BE2C (cell line): ENCODE data around the gene PUS7L.

Source experiments
- DNase-seq: peaks from one replicate; pipeline ENCODE4 v3.0.0-alpha.2; 2020
- H3K27me3 ChIP-seq: fragments of 250-450 bp; sonication (Bioruptor Pico); 2 replicates; pipeline ENCODE4 v1.5.1; 2020; ENCODE audit warnings: mild to moderate bottlenecking
- H3K36me3 ChIP-seq: fragments of 250-450 bp; sonication (Bioruptor Pico); 2 replicates; pipeline ENCODE4 v1.5.1; 2020; ENCODE audit warnings: mild to moderate bottlenecking
- H3K4me1 ChIP-seq: fragments of 250-450 bp; sonication (Bioruptor Pico); 2 replicates; pipeline ENCODE4 v1.5.1; 2020
- H3K4me3 ChIP-seq: 2 replicates; pipeline ENCODE4 v1.5.1; 2011; ENCODE audit warnings: low read depth, low read length
- H3K9me3 ChIP-seq: fragments of 250-450 bp; sonication (Bioruptor Pico); 2 replicates; pipeline ENCODE4 v1.5.1; 2020
- TF ChIP-seq, protein P1 (sequence below): IDR thresholded peaks from 2 replicates; pipeline ENCODE4 v1.5.1; 2012; ENCODE audit warnings: mild to moderate bottlenecking, low read depth, low read length

PUS7L gene

DNA sequence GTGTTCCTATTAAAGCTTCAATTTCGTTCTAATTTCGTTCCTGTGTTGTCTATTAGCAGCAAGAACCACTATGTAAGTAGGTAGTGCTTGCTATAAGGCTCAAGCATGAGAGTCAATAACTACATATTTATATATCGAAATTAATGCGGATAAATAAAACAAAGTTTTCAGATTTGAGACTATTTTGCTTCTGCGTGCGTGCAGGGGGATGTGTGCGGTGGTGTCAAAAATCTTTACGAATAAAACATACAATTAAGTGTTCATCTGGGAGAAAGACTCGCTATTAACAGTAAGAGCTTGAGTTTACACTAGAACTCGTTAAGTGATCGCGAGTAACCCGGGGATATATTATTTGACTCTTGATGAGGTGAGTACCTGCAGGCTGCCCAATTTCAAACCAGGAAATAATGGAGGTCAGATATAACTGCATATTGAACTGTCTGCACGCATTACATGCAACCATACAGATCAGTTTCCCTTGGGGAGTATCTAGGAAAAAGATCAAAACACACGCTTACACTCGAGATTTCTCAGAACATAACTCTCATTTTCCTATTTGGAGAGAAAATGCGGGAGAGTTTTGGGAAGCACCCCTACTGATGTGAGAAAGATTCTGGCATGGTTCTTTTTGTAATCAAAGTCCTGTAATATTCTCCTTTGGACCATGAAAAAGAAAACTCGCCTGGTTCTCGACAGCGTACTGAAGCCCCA, 46.7 kb upstream of the PUS7L start:
- Histone ChIP-seq H3K36me3 (no peaks in the 10 kb centered on the region; the same call in 1 of the 2 replicates), H3K27me3 (no peaks in the 10 kb centered on the region), H3K4me1 (no peaks in the 10 kb centered on the region), H3K9me3 (no peaks in the 10 kb centered on the region), H3K4me3 (peak overlapping the region; percentile 95)
- TF ChIP-seq, protein P1, sequence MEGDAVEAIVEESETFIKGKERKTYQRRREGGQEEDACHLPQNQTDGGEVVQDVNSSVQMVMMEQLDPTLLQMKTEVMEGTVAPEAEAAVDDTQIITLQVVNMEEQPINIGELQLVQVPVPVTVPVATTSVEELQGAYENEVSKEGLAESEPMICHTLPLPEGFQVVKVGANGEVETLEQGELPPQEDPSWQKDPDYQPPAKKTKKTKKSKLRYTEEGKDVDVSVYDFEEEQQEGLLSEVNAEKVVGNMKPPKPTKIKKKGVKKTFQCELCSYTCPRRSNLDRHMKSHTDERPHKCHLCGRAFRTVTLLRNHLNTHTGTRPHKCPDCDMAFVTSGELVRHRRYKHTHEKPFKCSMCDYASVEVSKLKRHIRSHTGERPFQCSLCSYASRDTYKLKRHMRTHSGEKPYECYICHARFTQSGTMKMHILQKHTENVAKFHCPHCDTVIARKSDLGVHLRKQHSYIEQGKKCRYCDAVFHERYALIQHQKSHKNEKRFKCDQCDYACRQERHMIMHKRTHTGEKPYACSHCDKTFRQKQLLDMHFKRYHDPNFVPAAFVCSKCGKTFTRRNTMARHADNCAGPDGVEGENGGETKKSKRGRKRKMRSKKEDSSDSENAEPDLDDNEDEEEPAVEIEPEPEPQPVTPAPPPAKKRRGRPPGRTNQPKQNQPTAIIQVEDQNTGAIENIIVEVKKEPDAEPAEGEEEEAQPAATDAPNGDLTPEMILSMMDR: no peak
- DNase-seq: no peak

DNA sequence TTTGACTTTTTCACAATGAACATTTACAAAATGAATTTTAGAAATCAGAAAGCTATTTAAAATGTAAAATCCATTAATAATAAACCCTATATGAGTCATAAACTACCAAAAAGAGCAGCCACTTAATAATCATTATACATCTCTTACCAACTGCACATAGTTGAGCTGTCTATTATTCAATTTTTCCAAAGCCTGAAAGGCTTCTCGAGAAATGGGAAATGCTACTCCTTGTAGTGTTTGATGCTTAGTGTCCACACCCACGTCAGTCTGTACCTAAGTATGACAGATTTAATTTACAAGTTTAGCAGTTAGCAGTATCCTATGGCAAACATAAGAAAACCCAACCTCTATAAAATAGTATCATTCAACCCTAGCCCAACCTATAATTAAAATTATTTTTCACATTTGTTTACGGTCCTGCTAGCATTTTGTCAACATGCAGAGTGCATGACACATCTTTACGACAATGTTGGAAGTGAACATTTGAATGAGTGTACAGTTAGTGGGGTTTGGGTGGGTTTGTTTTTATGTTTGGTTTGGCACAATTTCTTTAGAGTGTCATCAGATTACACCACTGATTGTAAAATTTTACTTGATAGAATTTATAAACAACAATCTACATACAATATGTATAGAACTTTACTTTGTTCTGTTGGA, 39.1 kb upstream of the PUS7L start:
- TF ChIP-seq, protein P1: no peak
- peaks cover 44% of the 10 kb centered on the region for H3K36me3 ChIP-seq
- no peak for DNase-seq
- H3K9me3 ChIP-seq: no peaks in the 10 kb centered on the region
- H3K27me3 ChIP-seq: no peaks in the 10 kb centered on the region
- no peak overlapping the region for H3K4me3 ChIP-seq
- H3K4me1 ChIP-seq: no peaks in the 10 kb centered on the region

DNA sequence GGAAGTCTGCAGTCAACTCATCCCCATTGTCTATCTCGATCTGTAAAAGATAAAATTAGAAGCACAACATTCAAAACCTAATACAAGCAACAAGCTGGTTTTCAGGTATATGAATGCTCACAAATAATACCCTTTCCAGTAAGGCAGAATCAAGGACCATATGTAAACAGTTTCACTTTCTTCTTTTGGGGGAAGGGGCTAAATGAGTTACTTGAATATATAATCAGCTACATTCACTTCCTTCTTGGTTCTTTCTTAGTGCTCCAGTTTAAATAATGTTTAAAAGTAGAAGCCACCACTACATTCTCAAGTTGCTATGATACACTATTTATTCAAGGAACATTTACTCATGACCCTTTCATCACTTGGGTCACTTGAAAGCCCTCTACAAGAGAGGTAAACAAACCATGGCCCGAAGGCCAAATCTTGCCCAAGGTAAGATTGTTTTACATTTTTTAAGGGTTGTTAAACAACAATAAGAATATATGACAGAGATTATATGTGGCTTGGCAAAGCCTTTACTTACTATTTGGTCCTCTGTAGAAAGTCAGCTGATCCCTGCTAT, 37.2 kb upstream of the PUS7L start:
- H3K9me3 ChIP-seq: no peaks in the 10 kb centered on the region
- no peaks in the 10 kb centered on the region for H3K4me1 ChIP-seq
- DNase-seq: no peak
- TF ChIP-seq, protein P1: no peak
- peaks cover 44% of the 10 kb centered on the region for H3K36me3 ChIP-seq
- no peak overlapping the region for H3K4me3 ChIP-seq
- H3K27me3 ChIP-seq: no peaks in the 10 kb centered on the region

DNA sequence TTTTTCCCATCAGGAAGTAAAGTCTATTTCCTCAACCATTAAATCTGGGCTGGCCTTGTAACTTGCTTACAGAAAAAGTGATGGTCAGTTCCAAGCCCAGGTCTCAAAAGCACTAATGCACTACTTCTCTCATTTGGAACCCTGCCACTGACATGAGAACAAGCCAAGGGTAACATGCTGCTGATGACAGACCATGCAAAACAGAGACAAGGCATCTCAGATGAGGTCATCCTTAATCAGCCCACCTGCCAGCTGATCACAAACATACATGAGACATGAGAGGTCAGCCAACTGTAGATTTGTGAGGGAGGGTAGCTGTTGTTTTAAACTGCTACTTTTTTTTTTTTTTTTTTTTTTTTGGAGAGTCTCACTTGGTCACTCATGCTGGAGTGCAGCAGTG, 31.4 kb upstream of the PUS7L start:
- peak; percentile 20 for DNase-seq
- H3K36me3 ChIP-seq: no peaks in the 10 kb centered on the region
- no peak overlapping the region for H3K4me3 ChIP-seq
- TF ChIP-seq, protein P1: no peak
- H3K27me3 ChIP-seq: no peaks in the 10 kb centered on the region
- no peaks in the 10 kb centered on the region for H3K4me1 ChIP-seq
- no peaks in the 10 kb centered on the region for H3K9me3 ChIP-seq

DNA sequence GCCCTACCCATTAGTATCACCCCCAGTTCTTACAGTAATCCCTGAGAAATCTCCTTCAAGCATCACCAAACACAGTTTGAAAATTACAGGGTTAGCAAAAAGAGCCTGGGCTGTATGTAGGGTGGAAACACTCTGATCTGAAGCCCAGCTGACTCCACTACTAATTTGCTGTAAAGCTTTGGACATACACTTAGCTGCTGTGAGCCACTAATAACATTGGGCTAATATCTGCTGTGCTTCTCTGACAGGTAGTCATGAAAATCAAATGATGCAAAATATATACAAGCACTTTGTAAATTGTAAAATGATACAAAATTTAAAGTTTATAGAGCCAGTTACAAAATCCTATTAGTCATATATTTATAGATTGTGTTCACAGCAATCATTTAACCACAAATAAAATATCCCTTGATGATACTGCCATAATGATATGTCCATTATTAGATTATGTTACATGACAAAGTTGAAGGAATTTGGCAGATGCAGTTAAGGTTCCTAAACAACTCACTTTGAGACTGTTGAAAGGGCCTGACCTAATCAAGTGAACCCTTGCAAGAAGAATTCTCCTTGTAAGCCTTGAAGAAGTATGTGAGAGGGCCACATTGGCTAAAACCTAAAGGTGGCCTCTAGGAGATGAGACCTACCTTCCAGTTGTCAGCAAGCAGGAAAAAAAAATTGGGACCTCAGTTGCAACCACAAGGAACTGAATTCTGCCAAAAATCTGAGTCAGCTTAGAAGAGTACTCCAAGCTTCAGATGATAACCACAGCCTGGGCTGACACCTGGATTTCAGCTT, 28.5 kb upstream of the PUS7L start:
- Histone ChIP-seq H3K4me1 (no peaks in the 10 kb centered on the region), H3K4me3 (no peak overlapping the region), H3K9me3 (no peaks in the 10 kb centered on the region), H3K27me3 (no peaks in the 10 kb centered on the region), H3K36me3 (no peaks in the 10 kb centered on the region)
- DNase-seq: no peak
- TF ChIP-seq, protein P1: no peak
